HG03378 (cell line): Measurements from ENCODE around the gene RREB1.

Source experiments
- ATAC-seq: cut with Tn5 transposase; IDR thresholded peaks from one replicate; pipeline ENCODE4 v1.9.1; 2021; ENCODE audit warnings: mild to moderate bottlenecking, moderate library complexity; ENCODE audit not compliant: unreplicated experiment

RREB1 gene

DNA sequence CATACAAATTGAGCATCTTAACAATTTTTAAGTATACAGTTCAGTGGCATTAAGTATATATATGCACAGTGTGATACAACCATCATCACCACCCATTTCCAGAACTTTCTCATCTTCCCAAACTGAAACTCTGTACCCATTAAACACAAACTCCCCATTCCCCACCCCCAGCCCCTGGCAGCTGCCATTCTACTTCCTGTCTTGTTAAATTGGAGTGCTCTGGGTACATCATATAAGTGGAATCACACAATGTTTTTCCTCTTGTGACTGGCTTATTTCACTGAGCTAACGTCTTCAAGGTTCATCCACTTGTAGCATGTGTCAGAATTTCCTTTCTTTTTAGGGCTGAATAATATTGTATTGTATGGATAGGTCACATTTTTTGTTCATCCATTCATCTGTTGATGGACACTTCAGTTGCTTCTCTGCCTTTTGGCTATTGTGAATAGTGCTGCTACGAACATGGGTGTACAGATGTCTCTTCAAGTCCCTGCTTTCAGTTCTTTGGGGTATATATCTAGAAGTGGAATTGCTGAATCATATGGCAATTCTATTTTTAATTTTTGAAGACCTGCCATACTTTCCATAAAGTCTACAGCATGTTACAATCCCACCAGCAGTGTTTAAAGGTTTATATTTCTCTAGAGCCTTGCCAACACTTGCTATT is 19.6 kb upstream of the RREB1 start:
- no peak for ATAC-seq

DNA sequence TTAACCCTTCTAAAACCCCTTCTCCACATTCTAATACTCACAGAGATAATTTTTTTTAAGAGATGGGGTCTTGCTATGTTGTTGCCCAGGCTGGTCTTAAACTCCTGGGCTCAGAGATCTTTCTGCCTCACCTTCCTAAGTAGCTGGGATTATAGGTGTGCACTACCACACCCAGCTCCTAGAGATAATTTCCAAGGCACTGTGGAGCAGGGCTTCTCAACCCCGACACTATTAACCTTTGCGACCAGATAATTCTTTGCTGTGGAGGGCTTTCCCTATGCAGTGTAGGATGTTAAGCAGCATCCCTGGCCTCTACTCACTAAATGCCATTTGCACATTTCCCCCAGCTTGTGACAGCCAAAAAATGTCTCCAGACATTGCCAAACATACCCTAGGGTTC is 8.8 kb upstream of the RREB1 start:
- ATAC-seq: no peak

DNA sequence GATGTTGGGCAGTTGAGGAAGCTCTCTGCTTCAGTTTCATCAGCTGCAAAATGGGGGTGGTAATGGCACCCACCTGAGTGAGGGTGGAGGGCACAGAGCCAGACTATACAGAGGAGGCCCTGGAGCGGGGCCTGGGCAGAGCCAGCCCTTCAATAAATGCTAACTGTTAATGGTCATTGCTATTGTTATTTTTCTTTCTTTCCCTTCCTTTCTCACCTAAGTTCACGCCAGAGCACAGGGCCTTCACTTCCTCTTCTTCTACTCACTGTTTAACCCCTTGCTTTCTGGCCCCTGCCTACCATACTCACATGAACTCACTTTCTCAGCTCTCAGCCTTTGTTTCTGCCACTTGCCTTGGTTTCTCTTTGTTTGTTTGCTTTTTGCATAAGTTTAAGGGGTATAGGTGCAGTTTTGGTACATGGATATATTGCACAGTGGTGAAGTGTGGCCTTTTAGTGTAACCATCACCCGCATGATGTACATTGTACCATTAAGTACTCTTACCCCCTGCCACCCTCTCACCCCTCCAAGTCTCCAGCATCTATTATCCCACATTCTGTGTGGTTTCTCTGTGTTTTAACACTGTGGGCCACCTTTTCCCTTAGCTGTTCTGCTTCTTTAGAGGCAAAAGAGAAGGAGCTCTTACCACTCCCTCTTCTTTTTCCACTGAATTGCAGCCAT is 7.5 kb upstream of the RREB1 start:
- ATAC-seq: peak; percentile 70

DNA sequence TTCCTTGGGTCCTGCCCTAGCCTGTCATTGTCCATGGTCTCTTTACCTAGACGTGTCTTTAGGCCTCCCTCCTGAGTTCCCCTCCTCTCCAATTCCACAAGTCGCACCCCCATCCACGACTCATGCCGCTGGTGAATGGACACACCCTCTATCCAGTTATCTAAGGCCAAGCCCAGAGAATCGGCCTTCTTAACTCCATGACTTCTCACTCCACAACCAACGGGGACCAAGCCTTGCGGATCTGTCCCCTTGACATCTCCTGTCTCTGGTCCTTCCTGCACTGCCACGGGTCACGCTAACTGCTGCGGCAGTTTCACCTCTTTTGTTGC is 7.0 kb upstream of the RREB1 start:
- no peak for ATAC-seq

DNA sequence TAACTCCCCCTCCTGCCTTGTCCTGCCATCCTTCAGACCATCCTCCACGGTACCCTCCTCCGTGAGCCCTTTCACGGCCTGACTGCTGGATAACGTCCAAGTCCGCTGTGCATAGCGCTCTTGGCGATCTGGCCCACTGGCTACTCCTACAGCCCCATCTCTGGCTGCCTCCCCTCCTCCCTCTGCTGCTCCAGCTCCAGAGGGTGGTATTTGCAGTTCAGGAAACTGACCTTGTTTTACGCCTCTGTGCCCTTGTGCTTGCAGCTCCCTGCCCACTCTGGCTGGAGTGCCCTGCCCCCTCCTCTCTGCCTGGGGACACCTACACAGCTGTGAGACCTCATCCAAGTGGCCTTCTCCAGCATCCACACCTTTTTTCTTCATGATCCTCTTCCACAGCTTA is 6.5 kb upstream of the RREB1 start:
- ATAC-seq: no peak

DNA sequence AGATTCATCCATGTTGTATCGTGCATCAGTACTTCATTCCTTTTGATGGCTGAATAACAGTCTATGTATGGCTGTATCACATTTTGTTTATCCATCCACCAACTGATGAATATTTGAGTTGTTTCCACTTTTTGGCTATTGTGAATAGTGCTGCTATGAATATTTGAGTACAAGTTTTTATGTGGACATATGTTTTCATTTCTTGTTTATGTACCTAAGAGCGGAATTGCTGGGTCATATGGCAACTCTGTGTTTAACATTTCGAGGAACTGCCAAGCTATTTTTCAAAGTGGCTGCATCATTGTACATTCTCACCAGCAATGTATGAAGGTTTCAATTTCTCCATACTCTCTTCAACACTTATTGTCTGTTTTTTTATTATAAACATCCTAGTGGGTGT is 3.0 kb upstream of the RREB1 start:
- no peak for ATAC-seq

DNA sequence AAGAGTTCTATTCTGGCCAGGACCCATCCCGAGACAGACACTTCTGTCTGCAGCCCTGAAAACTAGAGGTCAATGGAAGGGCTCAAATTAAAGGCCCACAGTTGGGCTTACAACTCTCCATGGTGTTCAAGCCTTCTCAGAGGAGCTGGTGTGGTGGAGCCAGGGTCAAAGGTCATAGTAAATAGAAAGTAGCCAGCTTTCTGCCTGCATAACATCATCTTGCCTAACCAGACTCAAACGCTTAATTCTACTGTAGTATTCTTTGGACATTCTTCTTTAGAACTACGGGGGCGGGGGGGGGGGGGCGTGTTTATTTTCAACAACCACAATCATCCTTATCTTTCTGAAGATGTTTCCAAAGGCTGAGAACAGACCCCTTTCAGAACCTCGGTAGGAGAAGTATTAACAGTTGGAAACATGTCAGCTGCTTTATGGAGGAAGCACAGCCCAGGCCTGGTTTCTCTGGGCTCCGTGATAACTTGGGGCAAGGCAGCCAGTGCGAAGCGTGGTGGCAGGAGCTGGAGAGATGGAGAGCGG is 1.5 kb upstream of the RREB1 start:
- no peak for ATAC-seq

DNA sequence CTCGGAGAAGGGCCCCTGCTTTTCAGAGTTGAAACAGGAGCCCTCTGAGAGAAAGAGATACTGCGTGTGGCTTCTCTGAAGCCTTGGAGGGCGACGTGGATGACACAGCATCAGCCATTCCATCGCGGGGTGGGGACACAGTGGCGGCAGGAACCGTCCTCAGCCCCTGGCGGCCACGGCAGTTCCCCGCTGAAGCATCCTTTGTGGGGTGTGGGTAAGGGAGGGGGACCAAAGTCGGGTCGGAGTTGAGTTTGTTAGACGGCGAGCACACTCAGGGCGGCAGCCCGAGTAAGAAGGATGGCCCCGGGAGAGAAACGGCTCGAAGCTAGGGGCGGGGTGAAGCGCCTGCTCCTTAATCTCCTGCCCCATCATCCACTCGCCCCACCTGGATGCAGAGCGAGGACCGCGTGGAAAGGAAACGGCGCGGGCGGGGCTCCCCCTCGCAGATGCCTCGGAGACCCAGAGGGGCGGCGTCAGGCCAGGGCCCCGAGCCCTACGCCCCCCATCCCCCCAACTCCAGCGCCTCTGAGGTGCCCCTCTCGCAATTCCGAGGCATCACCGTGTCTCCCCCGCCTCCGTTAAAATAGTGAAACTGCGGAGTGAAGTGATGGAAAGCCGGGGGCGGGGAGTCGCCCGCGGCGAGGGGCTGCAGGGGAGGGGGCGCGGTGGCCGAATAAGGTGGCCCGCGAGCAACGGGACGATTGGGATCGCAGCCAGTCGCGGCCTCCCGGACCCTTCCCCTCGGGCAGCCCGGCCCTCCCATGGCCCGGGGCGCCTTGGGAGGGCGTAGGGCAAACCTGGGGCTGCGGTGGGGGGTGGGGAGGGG is 796 bp upstream of the RREB1 start:
- ATAC-seq: peak; percentile 39

DNA sequence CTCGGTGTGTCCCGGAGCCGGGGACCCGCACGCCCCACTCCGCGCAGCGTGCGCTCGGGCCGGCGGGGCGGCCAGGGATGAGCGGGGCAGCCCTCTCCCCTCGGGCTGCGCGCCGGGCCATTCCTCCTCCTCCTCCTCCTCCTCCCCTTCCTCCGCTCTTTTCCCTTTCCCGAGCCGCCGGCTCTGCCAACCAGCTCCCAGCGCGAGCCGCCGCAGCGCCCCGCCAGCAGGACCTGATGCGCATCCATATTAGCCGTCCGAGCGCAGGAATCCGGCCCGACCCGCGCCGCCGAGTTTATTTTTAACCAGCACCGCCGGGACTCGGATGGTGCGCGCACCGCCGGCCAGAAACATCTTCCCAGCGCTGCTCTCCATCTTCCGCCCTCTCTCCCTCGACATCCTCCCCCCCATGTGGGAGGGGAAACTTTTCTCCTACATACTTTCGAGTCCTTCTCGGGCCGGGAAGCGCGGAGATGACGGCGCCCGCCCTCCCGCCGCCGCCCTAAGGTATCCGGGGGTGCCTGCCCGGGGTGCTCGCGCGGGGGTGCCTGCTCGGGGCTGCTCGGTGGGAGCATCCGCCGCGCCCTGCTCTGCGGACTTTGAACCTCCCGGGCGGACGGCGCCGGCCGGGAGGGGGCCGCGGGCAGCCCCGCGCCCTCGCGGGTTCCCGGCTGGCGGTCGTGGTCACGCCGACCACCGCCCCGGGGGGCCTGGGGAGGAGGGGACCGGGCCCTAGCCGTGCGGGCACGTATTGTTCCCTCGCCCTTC is 619 bp downstream of the RREB1 start:
- no peak for ATAC-seq

DNA sequence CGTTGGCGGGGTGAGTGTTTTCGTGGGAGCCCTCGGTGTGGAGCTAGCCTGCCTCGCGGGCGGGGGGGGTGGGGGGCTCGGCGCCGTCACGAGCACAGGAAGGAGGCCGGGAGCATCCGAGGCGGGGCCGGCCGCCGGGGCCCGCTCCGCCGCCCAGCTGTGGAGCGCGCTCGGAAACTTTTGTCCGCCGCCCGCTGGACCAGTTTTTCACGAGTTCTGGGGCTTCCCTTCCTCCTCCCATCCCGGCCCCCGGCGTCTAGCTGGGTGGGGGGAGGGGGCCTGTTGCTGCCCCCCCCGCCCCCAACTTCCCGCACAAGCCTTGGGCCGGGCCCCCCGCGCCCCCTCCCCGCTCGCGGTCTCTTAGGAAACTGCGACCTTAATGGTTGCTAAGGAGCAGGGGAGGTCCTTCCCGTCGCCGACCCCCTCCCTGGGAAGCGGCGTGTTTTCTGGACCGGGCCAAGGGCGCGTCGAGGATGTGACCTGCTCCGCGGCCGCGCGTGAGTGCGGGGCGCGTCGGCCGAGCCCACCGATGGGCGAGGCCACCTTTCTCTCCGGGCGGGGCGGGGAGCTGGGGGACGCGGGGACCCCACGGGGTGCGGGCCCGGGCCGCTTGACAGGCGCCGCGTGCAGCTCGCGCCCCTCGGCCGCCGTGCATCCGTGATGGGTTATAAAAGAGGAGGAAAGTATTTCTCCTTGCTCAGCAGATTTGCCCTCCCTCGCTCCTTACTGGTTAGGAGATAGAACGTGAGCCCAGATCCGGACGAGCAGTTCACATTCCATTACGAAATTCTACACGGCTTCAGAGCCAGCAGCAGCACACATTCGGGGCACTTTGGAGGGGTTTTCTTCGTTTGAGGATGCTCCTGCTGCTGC is 1.4 kb downstream of the RREB1 start:
- no peak for ATAC-seq

DNA sequence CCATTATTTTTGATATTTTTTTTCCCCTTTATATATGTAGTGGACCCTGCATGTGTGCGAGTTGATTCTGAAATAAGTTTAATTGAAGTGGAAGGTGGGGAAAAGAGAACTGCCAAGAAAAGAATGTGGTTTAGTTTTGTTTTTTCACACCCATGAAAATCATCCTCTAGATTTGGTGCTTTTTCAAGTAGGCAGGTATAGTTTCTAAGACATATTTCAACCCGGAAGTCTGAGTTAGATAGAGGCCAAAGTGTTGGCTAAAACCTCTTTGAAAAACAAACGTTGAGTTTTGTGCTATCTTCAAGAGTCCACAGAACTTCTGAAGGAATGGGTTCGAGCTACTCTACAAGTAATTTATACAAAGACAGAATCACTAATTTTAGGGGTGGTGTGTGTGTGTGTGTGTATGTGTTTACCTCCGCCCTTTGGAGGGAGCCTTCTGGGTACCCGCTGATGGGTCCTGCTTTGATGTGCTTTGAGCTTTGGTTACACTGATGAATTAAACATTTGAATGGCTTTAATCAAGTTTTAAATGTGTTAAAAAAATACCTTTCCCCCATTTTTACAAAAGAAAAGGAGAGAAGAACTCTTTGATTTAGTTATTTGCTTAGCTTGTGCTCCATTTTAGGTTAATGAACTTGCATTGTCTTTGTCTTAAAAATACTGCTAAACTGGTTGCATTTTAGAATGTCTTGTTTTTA is 2.5 kb downstream of the RREB1 start:
- no peak for ATAC-seq

DNA sequence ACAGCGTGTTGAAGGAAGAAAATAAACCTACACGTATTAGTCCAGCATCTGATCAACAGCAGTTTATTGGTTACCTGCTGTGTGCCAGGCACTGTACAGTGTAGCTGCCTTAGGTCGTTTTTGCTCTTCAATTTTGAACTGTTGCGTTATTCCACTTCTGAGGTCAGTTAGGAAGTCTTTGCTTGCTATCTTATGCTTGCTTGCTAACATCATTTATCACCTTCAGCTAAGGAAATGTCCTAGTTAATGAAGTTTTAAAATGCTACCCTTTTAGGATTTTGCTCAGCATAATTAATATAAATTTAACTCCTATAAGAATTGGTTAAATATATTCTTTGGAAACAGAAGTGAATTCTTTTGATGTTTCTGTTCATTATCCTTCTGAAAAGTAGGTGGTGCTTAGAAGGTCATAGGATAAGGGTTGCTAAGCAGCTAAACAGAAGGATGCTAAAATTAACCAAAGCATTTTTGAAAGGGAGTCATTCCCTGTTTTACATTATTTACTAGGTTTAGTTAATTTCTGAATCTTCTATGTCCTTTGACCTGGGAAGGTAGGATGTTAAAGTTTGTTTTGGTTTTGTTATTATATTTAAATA is 3.4 kb downstream of the RREB1 start:
- ATAC-seq: no peak

DNA sequence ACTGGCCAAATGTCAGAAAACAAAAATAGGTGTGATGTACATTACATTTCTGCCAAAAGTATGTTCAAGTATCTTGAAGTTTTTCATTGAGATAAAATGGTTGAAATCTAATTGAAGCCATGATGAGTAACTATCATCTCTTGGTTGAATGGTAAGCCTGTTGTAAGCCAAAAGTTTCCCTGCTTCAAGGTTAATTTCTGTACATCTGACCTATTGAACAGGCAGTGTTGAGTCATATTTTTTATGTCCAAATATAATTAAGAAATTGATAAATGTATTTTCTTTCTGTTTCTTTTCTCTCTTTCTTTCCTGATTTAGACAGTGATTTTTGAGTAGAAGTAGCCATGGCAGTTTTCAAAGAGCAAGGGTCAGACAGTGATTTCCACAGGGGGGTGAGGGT is 4.4 kb downstream of the RREB1 start:
- no peak for ATAC-seq

DNA sequence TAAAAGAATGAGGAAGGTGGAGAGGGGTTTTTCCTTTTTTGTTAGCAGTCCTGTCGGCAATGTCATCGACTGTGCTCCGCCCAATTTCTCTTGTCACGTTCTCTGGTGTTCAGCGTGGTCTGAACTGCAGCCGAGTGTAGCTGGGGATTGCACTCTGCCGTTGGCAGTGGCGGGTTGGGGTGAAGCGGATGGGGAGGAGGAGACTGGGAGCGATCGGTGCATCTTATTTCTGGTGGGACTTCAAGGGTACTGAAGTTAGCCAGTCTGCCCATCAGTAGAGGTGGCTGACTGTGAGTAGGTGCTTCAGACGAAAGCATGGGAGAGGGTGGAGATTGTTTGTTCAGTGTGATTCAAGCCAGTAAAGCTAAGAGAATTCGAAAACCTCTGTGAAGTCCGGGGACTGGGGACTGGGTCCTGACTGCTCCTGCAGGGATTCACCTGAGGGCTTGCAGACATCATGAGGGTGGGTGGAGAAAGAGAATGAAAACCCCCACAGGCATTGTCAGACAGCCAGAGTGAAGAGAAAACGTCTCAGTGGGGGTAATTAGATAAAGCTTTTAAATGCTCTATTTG is 5.1 kb downstream of the RREB1 start:
- no peak for ATAC-seq

DNA sequence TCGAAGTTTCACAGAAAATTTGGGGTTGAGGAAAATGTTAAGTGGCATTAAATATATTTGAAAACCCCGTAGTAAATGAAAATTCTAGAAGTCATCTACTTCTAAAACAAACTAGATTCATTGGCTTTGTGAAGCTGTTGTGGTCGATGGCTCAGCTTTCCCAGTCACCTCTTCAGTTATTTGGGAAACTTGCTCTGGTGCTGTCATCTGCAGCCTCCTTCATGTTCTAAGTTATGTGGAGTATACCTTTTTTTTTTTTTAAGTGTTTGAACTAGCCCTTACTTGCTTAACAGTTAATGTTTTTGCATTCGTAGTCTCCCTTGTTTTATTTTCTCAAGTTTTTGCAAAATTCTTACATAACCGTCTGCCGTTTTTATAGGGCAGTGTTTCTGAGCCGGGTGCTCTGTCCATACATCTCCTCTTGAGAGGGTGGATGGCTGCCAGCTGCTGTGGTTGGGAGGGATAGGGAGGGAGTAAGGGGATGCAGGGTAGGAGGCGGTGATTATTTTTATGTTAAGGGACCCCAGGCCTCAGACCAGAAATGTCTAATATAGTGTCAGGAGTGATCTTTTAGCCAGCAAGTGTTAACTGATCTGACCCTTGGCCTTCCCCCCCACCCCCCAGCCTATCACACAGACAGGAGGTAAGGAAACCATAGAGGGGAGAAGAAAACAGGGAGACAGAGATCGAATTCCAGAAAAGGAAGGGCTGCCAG is 7.1 kb downstream of the RREB1 start:
- no peak for ATAC-seq

DNA sequence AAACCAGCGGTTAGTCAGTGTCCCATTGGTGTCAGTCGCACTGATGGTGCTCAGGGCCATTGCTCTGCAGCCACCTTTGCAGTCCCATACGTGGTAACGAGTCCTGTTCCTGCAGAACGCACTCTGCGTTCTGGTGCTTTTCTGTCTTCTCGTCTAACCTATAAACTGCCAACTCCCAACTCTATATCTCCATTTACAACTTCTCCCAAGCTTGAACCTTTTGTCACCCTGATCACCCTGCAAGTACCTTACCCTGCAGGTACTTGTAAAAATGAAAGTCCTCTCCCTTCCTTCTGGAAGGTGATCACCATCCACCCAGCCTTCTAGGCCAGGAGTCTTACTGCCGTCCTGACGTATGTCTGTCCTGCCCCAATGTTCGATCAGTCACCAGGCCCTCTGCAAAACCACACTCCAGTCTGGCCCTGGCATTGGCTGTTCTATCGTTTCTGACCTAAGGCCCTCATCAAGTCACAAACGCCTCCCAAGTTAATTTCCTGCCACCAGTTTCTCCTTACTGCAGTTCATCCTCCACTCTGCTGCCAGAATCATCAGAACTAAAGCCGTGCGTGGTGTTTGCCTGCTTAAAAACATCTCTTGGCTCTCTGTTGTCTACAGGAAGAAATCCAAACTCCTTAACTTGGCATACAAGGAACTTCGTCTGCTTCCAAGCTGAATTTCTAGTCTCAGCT is 7.9 kb downstream of the RREB1 start:
- ATAC-seq: no peak

DNA sequence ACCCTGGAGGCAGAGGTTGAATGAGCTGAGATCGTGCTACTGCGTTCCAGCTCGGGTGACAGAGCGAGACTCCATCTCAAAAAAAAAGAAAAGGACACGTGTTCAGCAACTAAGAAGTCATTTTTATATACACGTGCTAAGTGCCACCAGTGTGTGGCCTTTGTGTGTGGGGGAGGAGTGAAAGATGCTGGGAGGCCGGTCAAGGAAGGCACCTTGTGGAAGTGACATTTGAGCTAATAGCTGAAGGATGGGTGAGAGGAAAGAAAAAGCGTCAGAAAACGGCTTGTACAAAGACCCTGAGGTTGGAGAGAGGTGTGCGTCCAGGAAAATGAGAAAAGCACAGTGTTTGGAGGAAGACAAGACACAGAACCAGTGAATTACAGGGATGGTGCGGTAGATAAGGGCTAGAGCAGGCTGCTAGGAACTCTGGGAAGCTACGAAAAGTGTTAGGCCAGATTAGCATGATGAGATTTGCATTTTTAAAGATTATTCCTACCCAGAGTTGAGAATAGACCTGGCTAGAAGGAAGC is 11.6 kb downstream of the RREB1 start:
- ATAC-seq: no peak
